Stimulated activated CD4-positive, alpha-beta T cell treated with anti-CD3 and anti-CD28 coated beads, TNF-alpha, amount 100 ng/mL, for 48 hours (primary cell): ENCODE measurements around the gene SAMHD1.
"Not testable (repeated sequence)": the region's sequence is repeated elsewhere in the genome, so short reads cannot be mapped to it uniquely, and the experiment has no call there.

Experiments used
- DNase-seq, 3 donors: peaks; one replicate each; pipeline ENCODE4 v3.0.0-alpha.2; 2020; ENCODE audit warnings: low read depth in 3 of 3

The SAMHD1 gene

GRCh38 chr20:36956016-36956415, 4.5 kb upstream of the SAMHD1 start:
- DNase-seq, result no peak

GRCh38 chr20:36951979-36952738, 651 bp upstream of the SAMHD1 start:
- no peak for DNase-seq

GRCh38 chr20:36950414-36951197, 902 bp downstream of the SAMHD1 start:
- DNase-seq, result no peak

GRCh38 chr20:36941401-36941835, 10.1 kb downstream of the SAMHD1 start:
- no peak for DNase-seq

- DNase-seq, result no peak
Measured at GRCh38 chr20:36937402-36937770, 14.1 kb downstream of the SAMHD1 start.

- DNase-seq, result not testable (repeated sequence)
Measured at GRCh38 chr20:36936761-36937401, 14.6 kb downstream of the SAMHD1 start.

GRCh38 chr20:36936341-36936740, 15.2 kb downstream of the SAMHD1 start:
- DNase-seq, result no peak

- not testable (repeated sequence) for DNase-seq
Measured at GRCh38 chr20:36933571-36933970, 17.9 kb downstream of the SAMHD1 start.

- DNase-seq, result no peak
Measured at GRCh38 chr20:36932476-36933426, 18.8 kb downstream of the SAMHD1 start.

- not testable (repeated sequence) for DNase-seq
Measured at GRCh38 chr20:36932067-36932466, 19.4 kb downstream of the SAMHD1 start.

GRCh38 chr20:36929691-36930090, 21.8 kb downstream of the SAMHD1 start:
- no peak for DNase-seq

- DNase-seq, result no peak
Measured at GRCh38 chr20:36929290-36929689, 22.2 kb downstream of the SAMHD1 start.

- no peak for DNase-seq
Measured at GRCh38 chr20:36927704-36928103, 23.8 kb downstream of the SAMHD1 start.

GRCh38 chr20:36926653-36927200, 24.8 kb downstream of the SAMHD1 start:
- no peak for DNase-seq

- DNase-seq, result no peak
Measured at GRCh38 chr20:36925234-36925633, 26.3 kb downstream of the SAMHD1 start.

- no peak for DNase-seq
Measured at GRCh38 chr20:36924167-36925045, 27.1 kb downstream of the SAMHD1 start.

- no peak for DNase-seq
Measured at GRCh38 chr20:36920334-36920730, 31.2 kb downstream of the SAMHD1 start.

GRCh38 chr20:36919715-36920333, 31.7 kb downstream of the SAMHD1 start:
- DNase-seq, result no peak

GRCh38 chr20:36917943-36918342, 33.6 kb downstream of the SAMHD1 start:
- DNase-seq, result no peak

GRCh38 chr20:36917240-36917639, 34.3 kb downstream of the SAMHD1 start:
- no peak for DNase-seq
